ENCODE measurements around the gene CHADL.

DNA sequence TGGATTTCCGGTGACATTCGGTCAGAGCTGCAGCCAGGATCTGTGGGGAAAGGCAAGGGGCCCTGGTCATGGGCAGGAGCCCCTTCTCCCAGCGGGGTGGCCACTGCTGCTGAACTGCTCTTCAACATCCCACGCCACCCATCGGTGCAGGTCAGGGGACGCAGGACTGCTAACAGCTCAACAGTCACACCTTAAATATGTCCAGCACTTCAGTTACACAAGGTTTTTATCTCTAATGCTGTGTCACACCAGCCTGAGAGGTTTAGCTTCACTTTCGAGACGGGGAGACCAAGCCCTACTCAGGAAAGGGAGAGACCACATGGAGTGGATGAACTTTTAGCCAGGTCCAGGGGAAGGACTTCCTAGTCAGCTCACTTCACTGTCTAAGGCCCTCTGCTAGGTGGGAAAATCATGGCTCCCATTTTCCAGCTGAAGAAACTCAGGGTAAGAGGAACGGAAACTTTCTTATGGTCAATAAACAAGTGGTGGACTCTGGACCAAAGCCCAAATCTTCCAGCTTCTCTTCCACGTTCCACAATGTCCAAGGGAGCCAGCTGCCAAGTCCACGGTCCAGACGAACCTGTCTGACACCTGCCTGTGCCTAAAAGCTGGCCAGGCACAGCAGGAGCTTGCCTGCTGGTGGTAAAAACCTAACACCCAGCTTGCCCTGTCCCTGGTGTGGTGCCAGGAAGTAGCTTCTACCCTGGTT, 21.0 kb upstream of the CHADL start:
- no peak for TF ChIP-seq POLR2A (IDR thresholded peaks at IDR 0.05)
- TF ChIP-seq, protein P1, sequence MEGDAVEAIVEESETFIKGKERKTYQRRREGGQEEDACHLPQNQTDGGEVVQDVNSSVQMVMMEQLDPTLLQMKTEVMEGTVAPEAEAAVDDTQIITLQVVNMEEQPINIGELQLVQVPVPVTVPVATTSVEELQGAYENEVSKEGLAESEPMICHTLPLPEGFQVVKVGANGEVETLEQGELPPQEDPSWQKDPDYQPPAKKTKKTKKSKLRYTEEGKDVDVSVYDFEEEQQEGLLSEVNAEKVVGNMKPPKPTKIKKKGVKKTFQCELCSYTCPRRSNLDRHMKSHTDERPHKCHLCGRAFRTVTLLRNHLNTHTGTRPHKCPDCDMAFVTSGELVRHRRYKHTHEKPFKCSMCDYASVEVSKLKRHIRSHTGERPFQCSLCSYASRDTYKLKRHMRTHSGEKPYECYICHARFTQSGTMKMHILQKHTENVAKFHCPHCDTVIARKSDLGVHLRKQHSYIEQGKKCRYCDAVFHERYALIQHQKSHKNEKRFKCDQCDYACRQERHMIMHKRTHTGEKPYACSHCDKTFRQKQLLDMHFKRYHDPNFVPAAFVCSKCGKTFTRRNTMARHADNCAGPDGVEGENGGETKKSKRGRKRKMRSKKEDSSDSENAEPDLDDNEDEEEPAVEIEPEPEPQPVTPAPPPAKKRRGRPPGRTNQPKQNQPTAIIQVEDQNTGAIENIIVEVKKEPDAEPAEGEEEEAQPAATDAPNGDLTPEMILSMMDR (IDR thresholded peaks at IDR 0.05): no peak
